Gastroesophageal sphincter (tissue), 3 donors: ENCODE results near the gene AURKA.

Source experiments
- EP300 ChIP-seq: sonication (generic); formaldehyde crosslinking; IDR thresholded peaks from one replicate; pipeline ENCODE4 v1.6.1; 2017; ENCODE audit warnings: antibody characterized with exemption, mild to moderate bottlenecking
- POLR2A ChIP-seq, 2 donors: fragments of 450-650 bp; IDR thresholded peaks; one replicate each; pipeline ENCODE4 v1.6.1; 2017; ENCODE audit warnings: antibody characterized with exemption in 2 of 2, mild to moderate bottlenecking in 2 of 2, moderate library complexity in 1 of 2
- POLR2AphosphoS5 ChIP-seq: sonication (generic); formaldehyde crosslinking; IDR thresholded peaks from one replicate; pipeline ENCODE4 v1.6.1; 2017; ENCODE audit warnings: antibody characterized with exemption
- TF ChIP-seq, protein P1 (sequence below), 4 experiments: fragments of 200-600 bp in 2 of 4; fragments of 450-650 bp in 2 of 4; sonication (generic) in 1 of 4; IDR thresholded peaks; one replicate each; pipeline ENCODE4 v1.5.1; 2017 to 2019; ENCODE audit warnings: antibody characterized with exemption in 4 of 4, mild to moderate bottlenecking in 2 of 4, moderate library complexity in 2 of 4

DNA sequence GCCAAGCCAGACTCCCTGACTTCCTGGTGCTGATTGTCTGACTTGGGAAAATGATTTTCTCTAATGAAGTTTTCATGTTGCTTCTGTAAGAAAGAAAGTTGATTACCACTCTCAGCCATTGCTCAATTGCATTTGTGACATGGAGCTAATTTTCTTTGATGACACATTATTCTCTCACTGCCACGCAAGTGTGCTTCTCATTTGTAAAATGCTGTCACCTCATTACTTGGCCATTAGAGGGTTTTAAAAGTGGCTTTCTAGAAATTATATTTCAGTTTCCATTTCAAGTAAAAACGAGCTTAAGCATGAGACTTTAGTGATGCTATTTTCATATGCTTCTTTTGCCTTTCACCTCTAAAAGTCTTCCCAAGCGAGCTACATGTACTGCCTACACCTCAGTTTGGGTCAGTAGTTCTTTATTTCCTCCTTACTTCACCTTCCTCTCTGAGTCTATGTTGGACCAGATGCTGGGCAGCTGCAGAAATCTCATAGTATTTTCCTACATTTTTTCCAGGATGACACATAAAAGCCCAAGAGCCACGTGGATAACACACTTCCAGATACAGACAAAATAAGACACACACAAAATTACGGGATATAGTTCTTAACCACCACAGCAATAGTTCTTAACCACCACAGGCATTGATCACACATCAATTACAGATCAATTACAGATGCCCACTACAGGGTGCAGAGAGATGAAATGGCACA lies 39.5 kb downstream of the AURKA start:
- TF ChIP-seq, protein P1, sequence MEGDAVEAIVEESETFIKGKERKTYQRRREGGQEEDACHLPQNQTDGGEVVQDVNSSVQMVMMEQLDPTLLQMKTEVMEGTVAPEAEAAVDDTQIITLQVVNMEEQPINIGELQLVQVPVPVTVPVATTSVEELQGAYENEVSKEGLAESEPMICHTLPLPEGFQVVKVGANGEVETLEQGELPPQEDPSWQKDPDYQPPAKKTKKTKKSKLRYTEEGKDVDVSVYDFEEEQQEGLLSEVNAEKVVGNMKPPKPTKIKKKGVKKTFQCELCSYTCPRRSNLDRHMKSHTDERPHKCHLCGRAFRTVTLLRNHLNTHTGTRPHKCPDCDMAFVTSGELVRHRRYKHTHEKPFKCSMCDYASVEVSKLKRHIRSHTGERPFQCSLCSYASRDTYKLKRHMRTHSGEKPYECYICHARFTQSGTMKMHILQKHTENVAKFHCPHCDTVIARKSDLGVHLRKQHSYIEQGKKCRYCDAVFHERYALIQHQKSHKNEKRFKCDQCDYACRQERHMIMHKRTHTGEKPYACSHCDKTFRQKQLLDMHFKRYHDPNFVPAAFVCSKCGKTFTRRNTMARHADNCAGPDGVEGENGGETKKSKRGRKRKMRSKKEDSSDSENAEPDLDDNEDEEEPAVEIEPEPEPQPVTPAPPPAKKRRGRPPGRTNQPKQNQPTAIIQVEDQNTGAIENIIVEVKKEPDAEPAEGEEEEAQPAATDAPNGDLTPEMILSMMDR (IDR thresholded peaks at IDR 0.05), result no peak
- TF ChIP-seq POLR2AphosphoS5, result no peak
- no peak for TF ChIP-seq EP300
- no peak for TF ChIP-seq POLR2A (IDR thresholded peaks at IDR 0.05)
